RPMI8226 (cell line): Measurements from ENCODE around the gene UTF1.
A peak's percentile ranks its signal among the peaks of the same experiment; 100 is the strongest.
"Not testable (repeated sequence)": the region's sequence is repeated elsewhere in the genome, so short reads cannot be mapped to it uniquely, and the experiment has no call there.

Source experiments
- DNase-seq: peaks from one replicate; pipeline ENCODE4 v3.0.0-alpha.2; 2015

UTF1 gene

GRCh38 chr10:133210398-133211140 lies 19.4 kb upstream of the UTF1 start:
- no peak for DNase-seq

DNA sequence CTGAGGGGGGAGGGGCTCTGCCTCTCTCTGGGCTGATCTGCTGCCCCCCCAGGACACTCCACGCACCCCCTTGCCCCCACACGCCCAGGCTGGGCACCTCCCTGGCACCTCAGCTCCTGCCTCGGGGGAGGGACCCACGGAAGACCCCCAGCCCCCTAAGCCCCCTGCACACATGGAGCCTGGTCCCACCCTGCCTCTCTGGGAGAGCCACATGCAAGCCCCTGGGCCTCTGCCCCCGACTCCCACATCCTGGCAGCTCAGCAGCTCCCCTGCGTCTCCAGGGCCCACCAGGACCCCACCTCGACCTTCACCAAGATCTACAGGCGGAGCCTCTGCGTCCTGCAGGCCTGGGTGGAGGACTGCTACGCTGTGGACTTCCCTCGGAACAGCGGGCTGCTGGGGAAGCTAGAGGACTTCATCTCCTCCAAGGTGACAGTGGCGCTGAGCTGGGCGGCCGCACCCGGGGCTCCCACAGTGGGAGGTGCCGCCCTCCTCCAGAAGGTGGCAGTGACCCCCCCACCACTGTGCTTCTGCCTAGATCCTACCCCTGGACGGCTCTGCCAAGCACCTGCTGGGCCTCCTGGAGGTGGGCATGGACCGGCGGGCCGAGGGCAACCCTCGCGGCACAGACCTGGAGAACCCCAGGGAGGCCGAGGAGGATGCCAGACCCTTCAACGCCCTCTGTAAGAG lies 18.7 kb upstream of the UTF1 start:
- no peak for DNase-seq

DNA sequence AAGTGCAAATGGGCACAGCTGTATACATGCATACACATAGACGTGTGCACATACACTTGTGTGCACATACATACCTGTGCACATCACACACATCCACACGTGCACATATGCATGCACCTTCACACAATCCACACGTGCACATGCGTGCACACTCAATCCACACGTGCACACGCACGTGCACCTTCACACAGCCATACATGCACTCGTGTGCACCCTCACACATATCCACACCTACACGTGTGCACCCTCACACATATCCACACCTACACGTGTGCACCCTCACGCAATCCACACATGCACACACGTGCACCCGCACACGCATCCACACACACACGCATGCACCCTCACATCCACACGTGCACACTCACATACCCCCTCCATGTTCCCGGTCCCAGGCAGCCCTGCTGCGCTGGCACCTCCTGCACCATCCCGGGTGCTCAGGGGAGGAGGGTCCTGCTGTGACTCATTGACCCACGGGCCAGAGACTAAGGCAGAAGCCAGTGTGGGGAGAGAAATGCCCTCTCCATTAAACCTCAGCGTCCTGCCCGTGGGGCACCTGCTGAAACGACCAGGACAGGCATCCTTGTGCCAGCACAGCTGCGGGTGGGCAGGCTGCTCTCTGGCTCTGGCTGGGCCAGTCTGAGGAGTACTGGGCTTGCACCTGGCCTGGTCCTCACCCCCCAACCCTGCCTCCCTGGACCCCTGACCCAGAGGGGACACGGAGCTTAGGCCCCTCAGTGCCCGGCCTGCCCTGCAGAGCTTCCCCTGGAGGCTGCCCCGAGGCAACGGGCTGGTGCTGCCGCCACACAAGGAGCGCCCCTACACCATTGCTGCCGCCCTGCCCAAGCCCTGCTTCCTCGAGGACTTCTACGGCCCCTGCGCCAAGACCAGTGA lies 17.8 kb upstream of the UTF1 start:
- peak; percentile 18 for DNase-seq

- peak; percentile 73 for DNase-seq
Observed at GRCh38 chr10:133212853-133213494, 17.0 kb upstream of the UTF1 start.

GRCh38 chr10:133213641-133214467 lies 16.2 kb upstream of the UTF1 start:
- no peak for DNase-seq

DNA sequence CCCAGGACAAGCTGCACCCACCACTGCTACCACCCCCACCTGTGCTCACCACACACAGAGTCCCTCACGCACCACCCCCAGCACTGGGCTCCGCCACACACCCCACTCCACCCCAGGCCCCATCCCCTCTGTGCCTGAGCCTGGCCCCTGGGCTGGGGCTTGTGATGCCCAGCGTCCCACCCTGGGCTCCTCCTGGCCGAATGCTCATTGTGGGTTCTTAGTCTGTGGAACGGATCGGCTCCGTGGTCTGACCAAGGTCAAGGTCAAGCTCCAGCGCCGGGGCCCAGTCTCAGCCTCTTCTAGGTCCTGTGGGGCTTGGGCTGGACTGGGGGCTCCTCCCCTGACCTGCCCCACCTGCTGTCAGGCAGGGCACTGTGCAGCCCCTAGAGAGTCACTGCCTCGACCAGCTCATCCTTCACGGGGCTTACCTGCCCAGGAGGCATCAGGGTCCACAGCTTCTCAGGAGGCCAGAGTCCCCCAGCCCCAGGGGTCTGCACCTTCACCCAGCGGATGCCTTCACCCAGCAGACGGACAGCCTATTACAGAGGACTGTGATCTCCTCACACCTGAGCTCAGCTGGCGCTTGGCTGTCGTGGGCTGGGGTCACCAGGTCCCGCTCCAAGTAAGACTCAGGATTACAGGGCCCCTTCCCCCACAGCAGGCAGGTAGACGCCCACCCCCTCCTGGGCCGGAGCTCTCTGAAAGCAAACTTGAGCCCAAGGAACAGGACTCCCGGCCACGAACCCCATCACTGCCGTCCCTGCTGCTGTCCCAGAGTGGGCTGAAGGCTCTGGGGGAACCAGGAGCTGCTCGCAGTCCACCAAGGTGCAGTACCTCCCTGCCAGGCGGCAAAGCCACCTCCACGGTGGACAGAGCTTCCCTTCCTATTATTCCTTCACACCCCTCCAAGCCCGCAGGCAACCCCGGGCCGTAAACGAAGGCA lies 15.3 kb upstream of the UTF1 start:
- no peak for DNase-seq

- no peak for DNase-seq
Observed at GRCh38 chr10:133215586-133215985, 14.4 kb upstream of the UTF1 start.

DNA sequence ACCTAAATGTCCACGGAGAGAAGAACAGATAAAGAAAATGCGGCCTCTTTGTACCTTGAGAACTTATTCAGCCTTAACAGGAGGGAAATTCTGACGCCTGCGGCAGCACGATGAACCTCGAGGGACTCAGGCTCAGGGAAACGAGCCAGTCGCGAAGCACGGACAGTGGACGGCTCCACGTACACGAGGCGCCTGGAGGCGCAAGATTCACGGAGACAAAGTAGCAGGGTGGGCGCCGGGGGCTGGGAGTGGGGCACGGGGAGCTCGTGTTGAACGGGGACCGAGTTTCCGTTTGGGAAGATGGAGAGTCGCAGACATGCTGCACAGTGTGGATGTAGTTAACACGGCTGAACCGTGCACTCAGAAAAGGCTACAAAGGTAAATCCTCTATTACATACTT lies 13.2 kb upstream of the UTF1 start:
- no peak for DNase-seq

DNA sequence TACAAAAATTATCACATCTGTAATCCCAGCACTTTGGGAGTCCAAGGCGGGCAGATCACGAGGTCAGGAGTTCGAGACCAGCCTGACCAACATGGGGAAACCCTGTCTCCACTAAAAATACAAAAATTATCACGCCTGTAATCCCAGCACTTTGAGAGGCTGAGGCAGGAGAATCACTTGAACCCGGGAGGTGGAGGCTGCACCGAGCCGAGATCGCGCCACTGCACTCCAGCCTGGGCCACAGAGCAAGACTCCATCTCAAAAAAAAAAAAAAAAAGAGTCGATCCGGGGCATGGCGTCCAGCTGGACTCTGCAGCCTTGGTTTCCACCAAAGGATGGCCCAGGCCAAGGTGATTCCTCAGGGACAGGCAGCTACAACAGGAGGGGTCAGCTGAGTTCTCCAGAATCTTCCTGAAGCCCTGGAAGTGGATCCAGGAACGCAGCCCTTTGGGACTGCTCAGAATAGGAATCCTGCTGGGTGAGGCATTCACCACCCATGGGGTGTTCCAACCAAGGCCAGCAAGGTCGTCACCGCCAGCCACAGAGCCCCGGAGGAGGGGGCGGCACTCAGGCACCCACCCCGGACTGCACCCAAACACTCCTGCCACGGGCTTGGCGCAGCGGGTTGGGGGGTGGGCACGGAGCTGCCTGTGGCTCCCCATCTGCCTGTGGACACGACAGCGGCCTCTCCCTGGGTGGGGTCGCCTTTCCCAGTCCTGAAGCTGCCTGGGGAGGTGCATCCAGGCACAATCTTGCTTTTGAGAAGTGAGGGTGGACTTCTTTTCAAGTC lies 12.0 kb upstream of the UTF1 start:
- DNase-seq: no peak

- DNase-seq: peak; percentile 69
Observed at GRCh38 chr10:133218891-133219290, 11.1 kb upstream of the UTF1 start.

GRCh38 chr10:133219782-133220181 lies 10.2 kb upstream of the UTF1 start:
- no peak for DNase-seq

DNA sequence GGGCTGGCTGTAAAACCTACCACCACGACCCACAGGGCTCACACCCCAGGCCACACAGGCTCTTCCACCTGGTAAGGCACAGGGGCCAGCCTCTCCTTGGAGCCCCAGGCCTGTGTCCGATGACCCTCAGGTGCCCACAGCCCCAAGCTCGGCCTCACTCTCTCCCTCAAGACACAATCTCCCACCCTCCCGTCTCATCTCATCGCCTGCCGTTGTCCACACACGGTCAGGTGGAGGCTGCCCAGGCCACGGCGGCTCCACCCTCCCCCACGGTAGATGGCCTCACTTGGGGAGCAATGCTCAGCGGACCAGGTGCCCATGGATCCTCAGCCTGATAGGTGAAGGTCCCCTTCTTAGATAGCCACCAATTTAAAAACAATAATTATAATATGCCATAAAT lies 8.7 kb upstream of the UTF1 start:
- DNase-seq: no peak

DNA sequence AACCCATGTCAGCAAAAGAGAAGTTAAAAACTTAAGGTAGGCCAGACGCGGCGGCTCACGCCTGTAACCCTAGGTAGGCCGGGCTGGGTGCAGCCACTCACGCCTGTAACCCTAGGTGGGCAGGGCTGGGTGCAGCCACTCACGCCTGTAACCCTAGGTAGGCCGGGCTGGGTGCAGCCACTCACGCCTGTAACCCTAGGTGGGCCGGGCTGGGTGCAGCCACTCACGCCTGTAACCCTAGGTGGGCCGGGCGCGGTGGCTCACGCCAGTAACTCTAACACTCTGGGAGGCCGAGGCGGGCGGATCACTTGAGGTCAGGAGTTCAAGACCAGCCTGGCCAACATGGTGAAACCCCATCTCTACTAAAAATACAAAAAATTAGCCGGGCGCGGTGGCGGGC lies 8.3 kb upstream of the UTF1 start:
- not testable (repeated sequence) for DNase-seq

DNA sequence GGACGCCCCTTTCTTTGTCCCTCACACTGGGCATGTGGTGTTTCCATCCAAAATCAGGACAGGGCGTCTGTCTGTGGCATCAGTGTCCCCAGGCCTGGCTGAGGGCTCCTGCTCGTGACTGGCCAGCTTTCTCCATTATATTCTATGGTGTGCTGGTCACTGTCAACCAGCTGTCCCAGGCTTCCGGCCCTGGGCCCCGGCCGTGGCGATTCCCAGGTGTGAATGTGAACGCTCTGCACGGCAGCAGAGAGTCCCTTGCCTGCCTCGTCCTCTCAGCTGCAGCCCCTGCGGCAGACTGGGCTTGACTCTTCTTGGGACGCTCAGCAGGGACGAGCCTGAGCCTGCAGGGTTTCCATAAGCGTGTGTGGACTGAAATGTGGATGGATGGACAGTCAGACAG lies 5.9 kb upstream of the UTF1 start:
- no peak for DNase-seq

GRCh38 chr10:133224756-133225372 lies 5.2 kb upstream of the UTF1 start:
- no peak for DNase-seq

DNA sequence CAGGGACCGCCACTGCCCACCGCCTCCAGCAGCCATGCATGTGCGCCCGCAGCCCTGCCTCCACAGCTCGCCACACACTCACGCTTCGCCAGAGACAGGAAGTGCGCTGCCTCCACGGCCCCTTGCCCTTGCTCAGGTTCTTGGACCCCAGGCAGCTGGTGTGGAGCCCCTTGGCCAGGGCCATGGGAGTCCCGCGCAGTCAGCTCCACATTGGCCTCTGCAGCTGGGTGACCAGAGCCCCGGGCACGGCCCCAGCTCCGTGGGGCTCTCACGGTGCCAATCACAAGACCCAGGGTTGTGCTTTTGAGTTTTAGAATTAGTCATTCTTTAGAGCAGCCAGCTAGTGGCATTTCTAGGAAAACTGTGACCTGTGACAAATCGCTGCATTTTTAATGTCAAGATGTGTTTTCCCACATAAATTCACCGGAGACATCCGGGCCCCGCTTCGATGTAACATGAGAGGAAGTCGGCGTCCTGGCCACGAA lies 4.3 kb upstream of the UTF1 start:
- no peak for DNase-seq

DNA sequence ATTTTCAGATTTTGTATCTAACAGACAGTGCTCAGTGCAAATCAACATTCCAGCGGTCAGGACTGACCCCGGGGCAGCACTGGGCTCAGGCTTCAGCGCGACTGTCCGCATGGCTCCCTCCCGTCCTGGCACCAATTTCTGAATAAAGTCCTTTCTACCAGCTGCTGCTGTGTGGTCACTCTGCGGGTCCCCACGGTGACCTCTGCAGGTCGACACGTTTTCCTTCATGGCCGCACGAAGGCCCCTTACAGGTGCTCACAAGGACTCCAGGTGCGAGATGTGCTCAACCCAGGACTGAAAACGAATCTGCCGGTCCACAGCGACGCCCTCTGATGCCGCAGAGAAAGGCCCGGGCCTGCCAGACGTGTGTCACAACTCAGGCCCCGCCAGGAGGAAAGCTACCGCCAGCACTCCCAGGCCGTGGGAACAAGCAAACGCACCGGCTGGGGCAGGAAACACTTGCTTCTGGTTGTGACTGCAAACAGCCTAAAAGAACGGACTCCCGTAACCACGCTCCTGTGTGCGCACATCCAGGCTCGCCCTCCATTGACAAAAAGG lies 3.7 kb upstream of the UTF1 start:
- no peak for DNase-seq

DNA sequence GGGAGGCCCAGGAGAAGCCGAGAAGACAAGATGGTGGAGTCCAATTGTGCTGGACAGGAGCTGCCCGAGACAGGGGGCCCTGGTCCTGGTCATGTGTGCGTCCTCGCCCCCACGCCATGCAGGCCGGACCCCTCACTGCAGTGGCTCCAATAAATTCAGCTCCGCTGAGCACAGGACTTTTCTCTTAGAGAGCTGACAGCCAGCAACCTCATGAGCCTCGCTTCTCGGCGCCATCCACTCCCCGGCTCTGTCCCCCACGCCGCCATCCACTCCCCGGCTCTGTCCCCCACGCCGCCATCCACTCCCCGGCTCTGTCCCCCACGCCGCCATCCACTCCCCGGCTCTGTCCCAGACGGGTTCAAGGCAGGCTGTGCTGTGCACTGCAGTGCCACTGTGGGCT lies 2.8 kb upstream of the UTF1 start:
- DNase-seq: no peak
